H9 (cell line): ENCODE data around the gene GLT1D1. TPM values are rescaled to one million over a fixed set of nuclear protein-coding genes. Genes with fewer than 3 reads are reported as not detected.

Source experiments
- DNase-seq: peaks from one replicate; pipeline ENCODE4 v3.0.0-alpha.2; 2017
- H2AFZ ChIP-seq: one replicate; pipeline ENCODE4 v1.6.1; 2013; ENCODE audit warnings: mild to moderate bottlenecking, low read length, control low read depth, moderate library complexity
- H2AK5ac ChIP-seq: 2 replicates; pipeline ENCODE4 v1.6.1; 2013; ENCODE audit warnings: low read length, control low read depth, mixed read lengths; ENCODE audit not compliant: insufficient read length
- H2BK120ac ChIP-seq: one replicate; pipeline ENCODE4 v1.6.1; 2013; ENCODE audit warnings: low read depth, mild to moderate bottlenecking, low read length, control low read depth, inconsistent platforms; ENCODE audit not compliant: poor library complexity, severe bottlenecking
- H2BK12ac ChIP-seq: 2 replicates; pipeline ENCODE4 v1.6.1; 2013; ENCODE audit warnings: low read length, control low read depth, mixed read lengths, low read depth; ENCODE audit not compliant: insufficient read length
- H2BK15ac ChIP-seq: 2 replicates; pipeline ENCODE4 v1.6.1; 2013; ENCODE audit warnings: low read depth, low read length, control low read depth
- H2BK20ac ChIP-seq: one replicate; pipeline ENCODE4 v1.6.1; 2013; ENCODE audit warnings: low read depth, mild to moderate bottlenecking, low read length, control low read depth, inconsistent platforms; ENCODE audit not compliant: poor library complexity, severe bottlenecking
- H2BK5ac ChIP-seq: 2 replicates; pipeline ENCODE4 v1.6.1; 2013; ENCODE audit warnings: low read length, control low read depth, mixed read lengths; ENCODE audit not compliant: insufficient read length
- H3K14ac ChIP-seq: 2 replicates; pipeline ENCODE4 v1.6.1; 2013; ENCODE audit warnings: low read length, control low read depth; ENCODE audit not compliant: insufficient read depth
- H3K18ac ChIP-seq: 2 replicates; pipeline ENCODE4 v1.6.1; 2013; ENCODE audit warnings: low read depth, mild to moderate bottlenecking, mixed read lengths, low read length, control low read depth; ENCODE audit not compliant: insufficient read length
- H3K23ac ChIP-seq: 2 replicates; pipeline ENCODE4 v1.6.1; 2013; ENCODE audit warnings: low read length, control low read depth, mixed read lengths, low read depth; ENCODE audit not compliant: insufficient read length
- H3K23me2 ChIP-seq: 2 replicates; pipeline ENCODE4 v1.6.1; 2013; ENCODE audit warnings: low read depth, mild to moderate bottlenecking, mixed read lengths, low read length, control low read depth; ENCODE audit not compliant: insufficient read length, poor library complexity, severe bottlenecking
- H3K27ac ChIP-seq: 2 replicates; pipeline ENCODE4 v1.5.1; 2013; ENCODE audit warnings: low read length, control low read depth, mixed read lengths, low read depth; ENCODE audit not compliant: insufficient read length
- H3K27me3 ChIP-seq: 2 replicates; pipeline ENCODE4 v1.6.1; 2013; ENCODE audit warnings: low read length, control low read depth, inconsistent platforms; ENCODE audit not compliant: insufficient read depth
- H3K4ac ChIP-seq: 2 replicates; pipeline ENCODE4 v1.6.1; 2013; ENCODE audit warnings: low read depth, mild to moderate bottlenecking, control low read depth, inconsistent platforms, low read length, moderate library complexity
- H3K4me1 ChIP-seq: 2 replicates; pipeline ENCODE4 v1.6.1; 2013; ENCODE audit warnings: low read length, control low read depth, inconsistent platforms; ENCODE audit not compliant: insufficient read depth
- H3K4me2 ChIP-seq: 2 replicates; pipeline ENCODE4 v1.6.1; 2013; ENCODE audit warnings: low read length, control low read depth, mixed read lengths; ENCODE audit not compliant: insufficient read length, insufficient read depth
- H3K56ac ChIP-seq: 2 replicates; pipeline ENCODE4 v1.6.1; 2013; ENCODE audit warnings: low read depth, mild to moderate bottlenecking, mixed read lengths, low read length, control low read depth; ENCODE audit not compliant: insufficient read length
- H3K79me1 ChIP-seq: 2 replicates; pipeline ENCODE4 v1.6.1; 2013; ENCODE audit warnings: low read depth, mild to moderate bottlenecking, moderate library complexity, low read length, control low read depth, inconsistent platforms; ENCODE audit not compliant: insufficient read depth, poor library complexity, severe bottlenecking
- H3K79me2 ChIP-seq: 2 replicates; pipeline ENCODE4 v1.6.1; 2013; ENCODE audit warnings: low read length, control low read depth, inconsistent platforms; ENCODE audit not compliant: insufficient read depth
- H3K9ac ChIP-seq: 2 replicates; pipeline ENCODE4 v1.6.1; 2013; ENCODE audit warnings: low read length, control low read depth, mixed read lengths; ENCODE audit not compliant: insufficient read length; ENCODE audit errors: extremely low read depth
- H3K9me3 ChIP-seq: one replicate; pipeline ENCODE4 v1.6.1; 2013; ENCODE audit warnings: low read depth, low read length, inconsistent platforms; ENCODE audit not compliant: control insufficient read depth
- H3T11ph ChIP-seq: one replicate; pipeline ENCODE4 v1.6.1; 2013; ENCODE audit warnings: mild to moderate bottlenecking, low read length, control low read depth, inconsistent platforms
- H4K20me1 ChIP-seq: one replicate; pipeline ENCODE4 v1.6.1; 2013; ENCODE audit not compliant: control insufficient read depth, insufficient read length, insufficient read depth
- H4K5ac ChIP-seq: 2 replicates; pipeline ENCODE4 v1.6.1; 2013; ENCODE audit warnings: low read depth, mild to moderate bottlenecking, mixed read lengths, low read length, control low read depth; ENCODE audit not compliant: insufficient read length
- H4K8ac ChIP-seq: replicated peaks from 2 replicates; pipeline ENCODE4 v1.6.1; 2013; ENCODE audit warnings: low read length, control low read depth, mixed read lengths, low read depth; ENCODE audit not compliant: insufficient read length
- H4K91ac ChIP-seq: 2 replicates; pipeline ENCODE4 v1.6.1; 2013; ENCODE audit warnings: low read depth, mild to moderate bottlenecking, moderate library complexity, mixed read lengths, low read length, control low read depth; ENCODE audit not compliant: insufficient read length
- H3K27ac Mint-ChIP-seq, 3 experiments: 2 replicates in 2 of 3; 3 replicates in 1 of 3; pipeline ENCODE4 v1.8.0; 2020 to 2021; ENCODE audit warnings: mixed read lengths in 3 of 3, mild to moderate bottlenecking in 1 of 3, moderate library complexity in 1 of 3
- H3K27me3 Mint-ChIP-seq: 2 replicates; pipeline ENCODE4 v1.8.0; 2021; ENCODE audit warnings: low read depth, mild to moderate bottlenecking, moderate library complexity, mixed read lengths
- H3K36me3 Mint-ChIP-seq, 3 experiments: 2 replicates in 2 of 3; 3 replicates in 1 of 3; pipeline ENCODE4 v1.8.0; 2020 to 2021; ENCODE audit warnings: low read depth in 3 of 3, mixed read lengths in 3 of 3; ENCODE audit not compliant: insufficient read depth in 1 of 3
- H3K4me1 Mint-ChIP-seq, 2 experiments: 2 replicates each; pipeline ENCODE4 v1.8.0; 2020; ENCODE audit warnings: mixed read lengths in 2 of 2
- H3K4me3 Mint-ChIP-seq, 2 experiments: 2 replicates in 1 of 2; 3 replicates in 1 of 2; pipeline ENCODE4 v1.8.0; 2020 to 2021; ENCODE audit warnings: mild to moderate bottlenecking in 2 of 2, mixed read lengths in 2 of 2, moderate library complexity in 1 of 2
- H3K9me3 Mint-ChIP-seq, 2 experiments: 2 replicates in 1 of 2; 3 replicates in 1 of 2; pipeline ENCODE4 v1.8.0; 2020; ENCODE audit warnings: mild to moderate bottlenecking in 2 of 2, mixed read lengths in 2 of 2, moderate library complexity in 1 of 2
- CTCF ChIP-seq: fragments of 200-600 bp; sonication (generic); conservative IDR thresholded peaks from 3 replicates; pipeline ENCODE4 v1.8.0; 2021; ENCODE audit warnings: antibody characterized with exemption, mild to moderate bottlenecking
- WGBS: extraction: QIAGEN DNeasy Blood & Tissue Kit; methylation state at CpG from one replicate; pipeline ENCODE4 v1.1.7; 2013; ENCODE audit warnings: missing lambda C conversion rate, low lambda C conversion rate, mixed read lengths; ENCODE audit not compliant: insufficient read length; ENCODE audit errors: extremely low coverage; 5-methylcytosine and 5-hydroxymethylcytosine counted together
- total RNA-seq: library from RNA; stranded (reverse); gene quantifications from 2 replicates; pipeline ENCODE4 v1.2.1, GENCODE V29; 2021

GLT1D1 gene
- total RNA-seq, 1 experiment from 2014 or later = 7.0 TPM

DNA sequence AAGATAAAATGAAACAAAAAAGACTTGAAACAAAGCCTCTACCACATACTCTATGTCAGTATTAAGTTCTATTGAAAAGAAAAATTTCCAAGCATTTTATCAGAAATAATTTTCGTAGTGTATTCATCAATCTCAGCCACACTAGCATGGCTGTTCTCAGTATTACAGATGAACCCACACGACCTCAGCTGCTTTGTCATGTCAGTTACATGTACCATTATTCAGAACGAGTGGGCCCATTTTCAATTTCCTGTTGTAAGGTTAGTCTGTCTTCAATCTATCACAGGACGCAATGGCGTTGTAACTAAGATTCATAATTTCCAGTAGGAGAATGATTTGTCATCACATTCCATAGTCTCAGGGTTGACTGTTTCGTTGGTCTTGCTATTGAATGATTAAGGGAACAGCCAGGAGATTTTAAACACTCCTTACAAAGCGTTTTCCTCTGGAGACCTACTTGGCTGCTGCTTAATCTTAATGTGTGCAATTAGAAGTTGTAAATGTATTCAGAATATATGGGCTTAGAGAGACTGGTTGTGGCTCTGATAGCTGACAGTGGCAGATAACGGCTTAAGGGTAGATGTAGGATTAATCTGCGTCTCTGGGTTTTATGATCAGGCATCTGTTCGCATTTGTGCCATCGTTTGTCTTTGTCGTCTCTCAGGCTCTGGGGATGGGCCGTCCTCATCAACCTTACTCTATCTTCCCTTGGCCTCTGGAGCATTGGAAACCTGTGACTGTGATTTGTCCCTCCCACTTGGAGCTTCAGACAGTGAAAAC lies 65.4 kb downstream of the GLT1D1 start:
- Histone ChIP-seq H3K9me3 (no peaks in the 10 kb centered on the region), H3K79me2 (no peaks in the 10 kb centered on the region), H4K5ac (no peak overlapping the region), H2BK12ac (no peak overlapping the region), H4K8ac (no peak overlapping the region), H3K56ac (no peak overlapping the region), H2BK15ac (no peak overlapping the region), H4K91ac (no peak overlapping the region), H3K4me2 (no peak overlapping the region), H3K9ac (no peak overlapping the region), H3K23ac (no peak overlapping the region), H2AK5ac (no peak overlapping the region), H2BK120ac (no peak overlapping the region), H3K27me3 (no peaks in the 10 kb centered on the region), H2BK20ac (no peak overlapping the region), H3K27ac (no peak overlapping the region), H2BK5ac (no peak overlapping the region), H3K23me2 (no peaks in the 10 kb centered on the region), H2AFZ (no peak overlapping the region), H3K79me1 (no peaks in the 10 kb centered on the region), H3T11ph (no peak overlapping the region), H3K4ac (no peak overlapping the region), H3K4me1 (no peaks in the 10 kb centered on the region), H4K20me1 (no peaks in the 10 kb centered on the region), H3K14ac (no peak overlapping the region), H3K18ac (no peak overlapping the region)
- DNase-seq = no peak
- Mint-ChIP-seq H3K4me3 (no peak overlapping the region), H3K9me3 (no peaks in the 10 kb centered on the region; a peak in 1 of 5 replicates), H3K4me1 (no peaks in the 10 kb centered on the region), H3K36me3 (no peaks in the 10 kb centered on the region), H3K27ac (no peak overlapping the region), H3K27me3 (no peaks in the 10 kb centered on the region; the same call in 1 of the 2 replicates)
- no peak for TF ChIP-seq CTCF
- WGBS = no CpG with 5 or more reads among the region's 13 CpGs
